HCT116 (cell line): ENCODE measurements around the gene UTS2. TPM values are rescaled to one million over a fixed set of nuclear protein-coding genes. Genes with fewer than 3 reads are reported as not detected.

Experiments used
- ATAC-seq: fragments of 200-7000 bp; cut with Tn5 transposase; 2 replicates; pipeline ENCODE4 v1.9.1; 2020; ENCODE audit warnings: mild to moderate bottlenecking, moderate library complexity
- BruUV-seq: library from RNA; stranded (reverse); fragments of 400-500 nt; replicated peaks from 2 replicates; lab custom pipeline; 2021; lab: Mats Ljungman, UMichigan
- CTCF ChIA-PET: fragments of 300-600 bp; sonication (Branson Sonifier 250); formaldehyde crosslinking; loops from one replicate; lab custom pipeline; 2021; ENCODE audit warnings: antibody characterized with exemption; lab: Charles Lee
- POLR2A ChIA-PET: fragments of 300-600, 350-600 bp; sonication (Branson Sonifier 250); formaldehyde crosslinking; loops from one replicate; lab custom pipeline; 2021; ENCODE audit warnings: antibody characterized with exemption; lab: Charles Lee
- RAD21 ChIA-PET, 2 experiments: fragments of 300-600 bp; sonication (Branson Sonifier 250); formaldehyde crosslinking; loops; one replicate each; lab custom pipeline; 2023; ENCODE audit warnings: low total read pairs in 2 of 2; ENCODE audit not compliant: uncharacterized antibody in 2 of 2, unreplicated experiment in 2 of 2, low non-redundant PET in 1 of 2; lab: Charles Lee
- DNase-seq: peaks from one replicate; pipeline ENCODE4 v3.0.0-alpha.2; 2010; ENCODE audit warnings: low read depth, low spot score
- H2AFZ ChIP-seq: fragments of 200-600 bp; shearing (Covaris generic), sonication (generic); 2 replicates; pipeline ENCODE4 v1.6.1; 2017; ENCODE audit warnings: low read depth, mixed run types, mixed read lengths, antibody characterized with exemption, low read length; ENCODE audit not compliant: poor library complexity, severe bottlenecking
- H3K27ac ChIP-seq: 2 replicates; pipeline ENCODE4 v1.5.1; 2012; ENCODE audit warnings: low read depth, low read length
- H3K27me3 ChIP-seq: fragments of 200-600 bp; sonication (generic); 2 replicates; pipeline ENCODE4 v1.6.1; 2016; ENCODE audit warnings: mixed run types, low read length, mixed read lengths; ENCODE audit not compliant: insufficient read depth
- H3K36me3 ChIP-seq, 2 experiments: fragments of 200-500 bp in 1 of 2; fragments of 200-600 bp in 1 of 2; sonication (Bioruptor generic) in 1 of 2; sonication (generic) in 1 of 2; 2 replicates each; pipeline versions ENCODE4 v1.5.1 to v1.6.1; 2014 to 2016; ENCODE audit warnings: low read length in 2 of 2, inconsistent platforms in 1 of 2, mixed read lengths in 1 of 2, mixed run types in 1 of 2; ENCODE audit not compliant: insufficient read depth in 2 of 2, control insufficient read depth in 1 of 2
- H3K4me1 ChIP-seq, 2 experiments: fragments of 200-600 bp in 1 of 2; sonication (generic) in 1 of 2; 2 replicates each; pipeline versions ENCODE4 v1.5.1 to v1.6.1; 2012 to 2017; ENCODE audit warnings: low read length in 2 of 2, inconsistent platforms in 1 of 2, mild to moderate bottlenecking in 1 of 2, mixed read lengths in 1 of 2, mixed run types in 1 of 2, moderate library complexity in 1 of 2; ENCODE audit not compliant: insufficient read depth in 2 of 2, control insufficient read depth in 1 of 2
- H3K4me2 ChIP-seq: fragments of 200-600 bp; sonication (generic); 2 replicates; pipeline ENCODE4 v1.6.1; 2017; ENCODE audit warnings: mixed run types, low read length, mixed read lengths
- H3K4me3 ChIP-seq, 2 experiments: fragments of 200-600 bp in 1 of 2; sonication (generic) in 1 of 2; replicated peaks in 1 of 2; 2 replicates each; pipeline ENCODE4 v1.5.1; 2011 to 2016; ENCODE audit warnings: low read length in 2 of 2, control low read depth in 1 of 2, low read depth in 1 of 2, mild to moderate bottlenecking in 1 of 2, mixed read lengths in 1 of 2, mixed run types in 1 of 2
- H3K79me2 ChIP-seq: fragments of 200-600 bp; sonication (generic); 2 replicates; pipeline ENCODE4 v1.6.1; 2017; ENCODE audit warnings: mild to moderate bottlenecking, mixed run types, low read length, moderate library complexity, mixed read lengths; ENCODE audit not compliant: insufficient read depth
- H3K9ac ChIP-seq: fragments of 200-600 bp; sonication (generic); 2 replicates; pipeline ENCODE4 v1.6.1; 2016; ENCODE audit warnings: low read length, mixed read lengths
- H3K9me2 ChIP-seq: fragments of 200-600 bp; sonication (generic), shearing (Covaris generic); 2 replicates; pipeline ENCODE4 v1.6.1; 2017; ENCODE audit warnings: mixed run types, mild to moderate bottlenecking, moderate library complexity; ENCODE audit not compliant: insufficient read depth
- H3K9me3 ChIP-seq, 2 experiments: fragments of 200-500 bp in 1 of 2; fragments of 200-600 bp in 1 of 2; sonication (Bioruptor generic) in 1 of 2; sonication (generic) in 1 of 2; 2 replicates each; pipeline ENCODE4 v1.6.1; 2014 to 2017; ENCODE audit warnings: low read length in 2 of 2, mixed read lengths in 2 of 2, inconsistent platforms in 1 of 2, low read depth in 1 of 2, mild to moderate bottlenecking in 1 of 2, mixed run types in 1 of 2, moderate library complexity in 1 of 2; ENCODE audit not compliant: control insufficient read depth in 1 of 2, insufficient read depth in 1 of 2
- H4K20me1 ChIP-seq: fragments of 200-600 bp; sonication (generic), shearing (Covaris generic); 2 replicates; pipeline ENCODE4 v1.6.1; 2017; ENCODE audit warnings: mixed run types, mild to moderate bottlenecking, moderate library complexity; ENCODE audit not compliant: insufficient read depth
- CBX3 ChIP-seq: IDR thresholded peaks from 2 replicates; pipeline ENCODE4 v1.6.1; 2012; ENCODE audit warnings: low read depth
- CEBPB ChIP-seq: IDR thresholded peaks from 2 replicates; pipeline ENCODE4 v1.6.1; 2012; ENCODE audit warnings: low read depth
- CTCF ChIP-seq, 3 experiments: fragments of 200-600 bp in 1 of 3; sonication (generic) in 1 of 3; IDR thresholded peaks in 2 of 3; conservative IDR thresholded peaks in 1 of 3; 2 replicates each; pipeline ENCODE4 v1.5.1; 2012 to 2017; ENCODE audit warnings: low read depth in 2 of 3, low read length in 2 of 3, antibody characterized with exemption in 1 of 3, borderline replicate concordance in 1 of 3, control low read depth in 1 of 3, mild to moderate bottlenecking in 1 of 3, mixed read lengths in 1 of 3, mixed run types in 1 of 3, moderate library complexity in 1 of 3; ENCODE audit not compliant: insufficient read depth in 1 of 3
- EGR1 ChIP-seq: IDR thresholded peaks from 2 replicates; pipeline ENCODE4 v1.6.1; 2012; ENCODE audit warnings: low read depth
- ELF1 ChIP-seq: IDR thresholded peaks from 2 replicates; pipeline ENCODE4 v1.6.1; 2012; ENCODE audit warnings: low read depth, borderline replicate concordance
- EZH2 ChIP-seq: fragments of 200-600 bp; sonication (generic); IDR thresholded peaks from 2 replicates; pipeline ENCODE4 v1.6.1; 2017; ENCODE audit warnings: antibody characterized with exemption, mixed run types
- EZH2phosphoT487 ChIP-seq: fragments of 200-600 bp; IDR thresholded peaks from 2 replicates; pipeline ENCODE4 v1.6.1; 2018; ENCODE audit warnings: antibody characterized with exemption, borderline replicate concordance
- FOSL1 ChIP-seq: IDR thresholded peaks from 2 replicates; pipeline ENCODE4 v1.6.1; 2012; ENCODE audit warnings: low read depth
- JUND ChIP-seq: IDR thresholded peaks from 2 replicates; pipeline ENCODE4 v1.6.1; 2012
- MAX ChIP-seq: IDR thresholded peaks from 2 replicates; pipeline ENCODE4 v1.6.1; 2012
- POLR2AphosphoS5 ChIP-seq: IDR thresholded peaks from 2 replicates; pipeline ENCODE4 v1.6.1; 2011; ENCODE audit warnings: mild to moderate bottlenecking, low read depth, low read length, moderate library complexity
- RAD21 ChIP-seq: IDR thresholded peaks from 2 replicates; pipeline ENCODE4 v1.6.1; 2012; ENCODE audit warnings: low read depth, mild to moderate bottlenecking
- REST ChIP-seq: IDR thresholded peaks from 2 replicates; pipeline ENCODE4 v1.6.1; 2012; ENCODE audit warnings: low read depth
- SP1 ChIP-seq: IDR thresholded peaks from 2 replicates; pipeline ENCODE4 v1.6.1; 2012; ENCODE audit warnings: low read depth
- SRF ChIP-seq: IDR thresholded peaks from 2 replicates; pipeline ENCODE4 v1.6.1; 2012; ENCODE audit warnings: low read depth
- YY1 ChIP-seq: IDR thresholded peaks from 2 replicates; pipeline ENCODE4 v1.6.1; 2011; ENCODE audit warnings: low read length, low read depth, moderate library complexity, mild to moderate bottlenecking; ENCODE audit not compliant: insufficient replicate concordance; ENCODE audit errors: extremely low read depth
- ZBTB33 ChIP-seq: IDR thresholded peaks from 2 replicates; pipeline ENCODE4 v1.6.1; 2011; ENCODE audit warnings: mild to moderate bottlenecking, low read length, moderate library complexity; ENCODE audit not compliant: insufficient replicate concordance; ENCODE audit errors: extremely low read depth
- ZFX ChIP-seq: fragments of 450-650 bp; IDR thresholded peaks from 2 replicates; pipeline ENCODE4 v1.6.1; 2017
- ZNF274 ChIP-seq: fragments of 200-500 bp; sonication (Bioruptor generic); IDR thresholded peaks from 2 replicates; pipeline ENCODE4 v1.6.1; 2014; ENCODE audit warnings: mild to moderate bottlenecking, low read depth, low read length, inconsistent platforms
- intact Hi-C: fragments of 100-400 bp; cut with micrococcal nuclease; formaldehyde crosslinking; loops from 2 replicates; pipeline ENCODE4 v1.10.0; 2022
- total RNA-seq: library from RNA; stranded (reverse); gene quantifications from one replicate; pipeline ENCODE4 v1.2.1, GENCODE V29; 2021; ENCODE audit not compliant: unreplicated experiment

Gene UTS2
- total RNA-seq, 1 experiment from 2014 or later = 3.0 TPM

GRCh38 chr1:7826363-7826762 lies 26.5 kb downstream of the UTS2 start (continued):
- TF ChIP-seq REST = no peak
- no peak for TF ChIP-seq RAD21
- TF ChIP-seq SRF = no peak
- TF ChIP-seq FOSL1 = no peak
- TF ChIP-seq CBX3 = no peak
- TF ChIP-seq YY1 = no peak
- no peak for TF ChIP-seq ZFX
- TF ChIP-seq EGR1 = no peak

- H3K27me3 ChIP-seq = no peaks in the 10 kb centered on the region
- ChIA-PET POLR2A (no interaction called here), RAD21 (no interaction called here), CTCF (interaction anchor here (0.6 kb wide), 1 partner anchor 177 kb away, joined by 3 read pairs; no protein-coding TSS in a partner anchor)
- no peak overlapping the region for H2AFZ ChIP-seq
- H3K79me2 ChIP-seq = no peaks in the 10 kb centered on the region
- H4K20me1 ChIP-seq = no peaks in the 10 kb centered on the region
- H3K36me3 ChIP-seq = no peaks in the 10 kb centered on the region; a peak in 1 of 4 replicates
- no peak overlapping the region for H3K4me3 ChIP-seq
- ATAC-seq (no peak), DNase-seq (no peak)
- TF ChIP-seq EZH2 (no peak), JUND (no peak), CTCF (IDR thresholded peaks at IDR 0.05 in 2 of 3, conservative IDR thresholded peaks at IDR 0.05 in 1 of 3; ENCODE audit: borderline replicate concordance in 1 of 3, insufficient read depth in 1 of 3, low read depth in 2 of 3, low read length in 2 of 3) (no peak), SRF (no peak), ELF1 (no peak), ZBTB33 (no peak), CEBPB (no peak), FOSL1 (no peak), CBX3 (no peak), POLR2AphosphoS5 (no peak), MAX (no peak), SP1 (no peak), ZNF274 (no peak), EZH2phosphoT487 (no peak), ZFX (no peak), EGR1 (no peak), YY1 (no peak)
- no peak overlapping the region for H3K4me2 ChIP-seq
- H3K9me2 ChIP-seq = no peaks in the 10 kb centered on the region
- no TSS peak for BruUV-seq
- H3K9me3 ChIP-seq = no peaks in the 10 kb centered on the region
- H3K9ac ChIP-seq = no peak overlapping the region
- intact Hi-C loops = no loop called here
- H3K4me1 ChIP-seq = no peaks in the 10 kb centered on the region
- H3K27ac ChIP-seq = no peak overlapping the region
These were observed 28.2 kb downstream of the UTS2 start for GRCh38 chr1:7824701-7825100.
